HG03280 (cell line): ENCODE measurements around the gene FAM53A.

Experiments
- ATAC-seq: cut with Tn5 transposase; IDR thresholded peaks from one replicate; pipeline ENCODE4 v1.9.1; 2021; ENCODE audit warnings: mild to moderate bottlenecking, moderate library complexity; ENCODE audit not compliant: unreplicated experiment

The FAM53A gene

DNA sequence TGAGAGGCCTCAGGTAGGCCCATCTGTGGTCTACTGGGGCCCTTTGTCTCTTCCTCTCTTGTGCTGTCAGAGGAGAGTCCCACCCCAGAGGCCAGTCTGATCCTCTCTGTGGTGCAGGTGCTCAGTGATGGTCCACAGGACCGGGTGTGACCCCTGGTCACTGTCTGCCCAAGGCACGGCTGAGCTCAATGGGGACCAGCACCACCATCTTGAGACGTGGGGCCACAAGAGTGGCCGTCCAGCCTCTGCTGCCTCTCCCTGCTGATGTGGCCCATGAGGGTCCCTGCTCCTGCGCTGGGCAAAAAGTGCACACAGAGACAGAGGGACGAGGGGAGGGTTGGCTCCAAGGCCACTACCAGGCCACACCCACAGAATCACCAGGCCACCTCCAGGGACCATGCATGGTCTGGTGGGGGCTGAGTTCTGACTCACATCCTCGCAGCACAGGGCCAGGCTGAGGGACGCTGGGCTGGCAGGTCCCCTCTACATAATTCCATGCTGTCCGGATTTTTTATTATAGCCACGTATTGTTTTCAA, 88.3 kb downstream of the FAM53A start:
- no peak for ATAC-seq

DNA sequence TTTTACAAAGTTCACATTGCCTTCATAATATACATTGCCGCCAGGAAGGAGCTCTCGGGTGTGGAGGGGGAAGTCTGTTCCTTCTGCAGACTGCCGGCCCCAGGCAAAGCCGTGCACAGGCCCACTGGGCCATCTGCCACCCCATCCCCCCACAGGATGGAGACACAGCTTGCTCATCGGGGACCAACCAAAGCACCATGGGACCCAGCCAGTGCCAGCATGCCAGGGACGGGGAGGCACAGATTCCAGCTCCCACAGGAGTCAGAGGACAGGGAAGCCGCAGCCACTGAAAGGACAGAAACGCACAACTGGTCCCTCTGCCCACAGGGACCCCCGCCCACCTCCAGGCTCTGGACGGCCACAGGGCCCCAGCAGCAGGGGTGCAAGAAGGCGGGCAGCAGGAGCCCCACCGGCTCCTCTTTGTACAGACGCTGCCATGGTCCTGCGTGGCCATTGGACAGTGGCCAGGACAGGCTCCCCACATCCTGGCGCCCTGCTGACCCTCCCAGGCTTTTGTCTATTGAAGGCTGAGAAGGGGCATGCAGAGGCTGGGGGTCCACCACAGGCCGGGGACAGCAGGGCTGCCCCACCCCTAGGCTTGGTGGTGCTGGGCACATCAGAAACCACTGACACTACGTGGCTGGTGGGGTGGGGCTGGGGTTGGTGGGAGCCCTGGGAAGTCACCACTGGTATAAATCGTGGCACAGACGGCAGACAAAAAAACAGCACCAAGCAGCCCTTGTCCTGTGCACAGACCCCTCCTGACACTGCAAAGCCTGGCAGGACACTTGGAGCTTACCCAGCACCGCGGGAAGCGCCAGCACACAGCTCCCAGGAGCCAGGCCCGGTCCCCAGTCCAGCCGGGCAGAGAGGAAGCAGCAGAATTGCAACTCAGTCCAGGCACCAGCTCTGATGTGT, 89.0 kb downstream of the FAM53A start:
- ATAC-seq: no peak

GRCh38 chr4:1593881-1594345, 90.2 kb downstream of the FAM53A start:
- ATAC-seq: no peak

GRCh38 chr4:1593458-1593857, 90.7 kb downstream of the FAM53A start:
- ATAC-seq: no peak

- ATAC-seq: no peak
These were observed 91.2 kb downstream of the FAM53A start for GRCh38 chr4:1592709-1593417.

DNA sequence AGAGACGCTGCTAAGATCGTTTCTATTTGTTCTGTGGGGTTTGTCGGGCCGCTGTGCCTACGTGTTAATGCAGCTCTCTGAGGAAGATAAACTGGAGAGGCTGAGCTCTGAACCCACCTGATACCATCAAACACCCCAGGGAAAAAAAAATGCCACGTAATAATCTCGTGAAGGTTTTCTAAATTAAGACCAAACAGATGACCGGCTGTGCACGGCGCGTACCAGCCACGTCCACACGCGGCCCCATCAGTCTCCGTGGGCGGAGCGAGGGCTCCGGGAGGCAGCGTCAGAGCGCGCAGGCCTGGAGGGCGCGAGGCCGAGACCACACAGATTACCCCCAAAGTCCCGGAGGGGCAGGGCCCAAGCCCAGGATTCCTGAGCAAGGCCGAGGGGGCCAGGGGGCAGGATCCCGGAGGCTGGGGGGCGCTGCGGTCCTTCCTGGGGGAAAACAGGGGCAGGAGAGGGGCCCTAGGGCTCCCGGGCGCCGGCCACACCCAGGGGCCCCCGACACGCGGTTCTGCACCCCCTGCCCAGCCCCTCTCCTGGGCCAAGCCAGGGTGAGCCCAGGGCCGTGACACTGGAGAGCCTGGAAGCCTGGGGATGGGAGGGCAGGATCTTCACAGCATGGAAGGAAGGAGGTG, 91.9 kb downstream of the FAM53A start:
- ATAC-seq: no peak

- no peak for ATAC-seq
These were observed 93.0 kb downstream of the FAM53A start for GRCh38 chr4:1591107-1591506.

DNA sequence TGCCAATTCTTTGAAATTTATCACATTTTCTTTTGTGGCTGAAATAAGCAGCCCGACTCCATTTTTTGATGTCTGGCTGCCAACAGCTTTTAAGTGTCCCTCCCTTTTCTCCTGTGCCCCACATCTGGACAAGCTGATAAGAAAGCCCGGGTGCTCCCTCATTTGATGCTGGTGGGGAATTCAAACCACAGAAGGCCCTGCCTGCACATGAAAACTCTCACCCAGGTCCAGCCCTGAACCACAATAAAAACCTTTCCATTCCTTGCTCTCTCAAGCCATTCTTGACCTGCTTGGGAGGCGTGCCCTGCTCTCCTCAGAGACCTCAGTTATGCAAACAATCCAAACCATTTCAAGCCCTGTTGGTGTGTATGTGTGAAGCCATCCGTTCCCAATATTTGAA, 93.9 kb downstream of the FAM53A start:
- ATAC-seq: no peak
